Suprapubic skin (tissue), 3 donors: ENCODE results near the gene RNF111.

Experiments used
- EP300 ChIP-seq: sonication (generic); formaldehyde crosslinking; IDR thresholded peaks from one replicate; pipeline ENCODE4 v1.6.1; 2017; ENCODE audit warnings: antibody characterized with exemption
- POLR2A ChIP-seq, 2 donors: fragments of 450-650 bp; IDR thresholded peaks; one replicate each; pipeline ENCODE4 v1.6.1; 2017; ENCODE audit warnings: antibody characterized with exemption in 2 of 2, mild to moderate bottlenecking in 2 of 2, moderate library complexity in 2 of 2
- TF ChIP-seq, protein P1 (sequence below), 2 donors: fragments of 200-600 bp in 1 of 2; fragments of 450-650 bp in 1 of 2; sonication (generic) in 1 of 2; IDR thresholded peaks; one replicate each; pipeline ENCODE4 v1.5.1; 2016 to 2019; ENCODE audit warnings: antibody characterized with exemption in 2 of 2, mild to moderate bottlenecking in 1 of 2, moderate library complexity in 1 of 2

- TF ChIP-seq, protein P1, sequence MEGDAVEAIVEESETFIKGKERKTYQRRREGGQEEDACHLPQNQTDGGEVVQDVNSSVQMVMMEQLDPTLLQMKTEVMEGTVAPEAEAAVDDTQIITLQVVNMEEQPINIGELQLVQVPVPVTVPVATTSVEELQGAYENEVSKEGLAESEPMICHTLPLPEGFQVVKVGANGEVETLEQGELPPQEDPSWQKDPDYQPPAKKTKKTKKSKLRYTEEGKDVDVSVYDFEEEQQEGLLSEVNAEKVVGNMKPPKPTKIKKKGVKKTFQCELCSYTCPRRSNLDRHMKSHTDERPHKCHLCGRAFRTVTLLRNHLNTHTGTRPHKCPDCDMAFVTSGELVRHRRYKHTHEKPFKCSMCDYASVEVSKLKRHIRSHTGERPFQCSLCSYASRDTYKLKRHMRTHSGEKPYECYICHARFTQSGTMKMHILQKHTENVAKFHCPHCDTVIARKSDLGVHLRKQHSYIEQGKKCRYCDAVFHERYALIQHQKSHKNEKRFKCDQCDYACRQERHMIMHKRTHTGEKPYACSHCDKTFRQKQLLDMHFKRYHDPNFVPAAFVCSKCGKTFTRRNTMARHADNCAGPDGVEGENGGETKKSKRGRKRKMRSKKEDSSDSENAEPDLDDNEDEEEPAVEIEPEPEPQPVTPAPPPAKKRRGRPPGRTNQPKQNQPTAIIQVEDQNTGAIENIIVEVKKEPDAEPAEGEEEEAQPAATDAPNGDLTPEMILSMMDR (IDR thresholded peaks at IDR 0.05): no peak
- TF ChIP-seq POLR2A (IDR thresholded peaks at IDR 0.05): no peak
- TF ChIP-seq EP300: no peak
Observed at GRCh38 chr15:59005579-59005978, 18.1 kb downstream of the RNF111 start.
